Panc1 (cell line): Measurements from ENCODE around the gene WDFY2. TPM values are rescaled to one million over a fixed set of nuclear protein-coding genes. Genes with fewer than 3 reads are reported as not detected.

Source experiments
- ATAC-seq: fragments of 200-7000 bp; cut with Tn5 transposase; 2 replicates; pipeline ENCODE4 v1.9.1; 2020; ENCODE audit warnings: mild to moderate bottlenecking, moderate library complexity
- BruUV-seq: library from RNA; stranded (reverse); fragments of 400-500 nt; replicated peaks from 2 replicates; lab custom pipeline; 2021; lab: Mats Ljungman, UMichigan
- CTCF ChIA-PET: fragments of 300-600 bp; sonication (Branson Sonifier 250); formaldehyde crosslinking; loops from one replicate; lab custom pipeline; 2022; ENCODE audit warnings: antibody characterized with exemption; lab: Charles Lee
- POLR2A ChIA-PET: fragments of 300-600 bp; sonication (Branson Sonifier 250); formaldehyde crosslinking; loops from one replicate; lab custom pipeline; 2022; ENCODE audit warnings: antibody characterized with exemption; lab: Charles Lee
- DNase-seq: peaks from one replicate; pipeline ENCODE4 v3.0.0-alpha.2; 2010; ENCODE audit warnings: low read depth, low spot score
- H3K27ac ChIP-seq: 2 replicates; pipeline ENCODE4 v1.5.1; 2011; ENCODE audit warnings: mild to moderate bottlenecking, low read length, inconsistent platforms
- H3K27me3 ChIP-seq: fragments of 200-500 bp; sonication (Bioruptor generic); 2 replicates; pipeline ENCODE4 v1.6.0; 2014; ENCODE audit warnings: low read length, inconsistent platforms; ENCODE audit not compliant: control insufficient read depth, insufficient read depth
- H3K36me3 ChIP-seq: fragments of 200-500 bp; sonication (Bioruptor generic); 2 replicates; pipeline ENCODE4 v1.5.1; 2014; ENCODE audit warnings: inconsistent platforms, mild to moderate bottlenecking, low read length, moderate library complexity; ENCODE audit not compliant: control insufficient read depth, insufficient read depth
- H3K4me1 ChIP-seq: 2 replicates; pipeline ENCODE4 v1.5.1; 2011; ENCODE audit warnings: inconsistent platforms, mild to moderate bottlenecking, low read length, moderate library complexity; ENCODE audit not compliant: control insufficient read depth, insufficient read depth
- H3K4me3 ChIP-seq, 2 experiments: 2 replicates each; pipeline ENCODE4 v1.5.1; 2011 to 2012; ENCODE audit warnings: low read depth in 2 of 2, low read length in 2 of 2, mild to moderate bottlenecking in 2 of 2, inconsistent platforms in 1 of 2, moderate library complexity in 1 of 2
- H3K9me3 ChIP-seq: fragments of 200-500 bp; sonication (Bioruptor generic); 2 replicates; pipeline ENCODE4 v1.5.1; 2014; ENCODE audit warnings: low read depth, mild to moderate bottlenecking, inconsistent platforms, low read length, moderate library complexity; ENCODE audit not compliant: control insufficient read depth, insufficient read depth
- CTCF ChIP-seq: fragments of 450-650 bp; IDR thresholded peaks from 2 replicates; pipeline ENCODE4 v1.5.1; 2017; ENCODE audit warnings: mild to moderate bottlenecking
- POLR2AphosphoS5 ChIP-seq: IDR thresholded peaks from 2 replicates; pipeline ENCODE4 v1.6.1; 2012; ENCODE audit warnings: mild to moderate bottlenecking, low read depth, low read length, moderate library complexity
- REST ChIP-seq, 2 experiments: IDR thresholded peaks; 2 replicates each; pipeline ENCODE4 v1.6.1; 2011 to 2012; ENCODE audit warnings: low read depth in 2 of 2, control low read depth in 1 of 2, low read length in 1 of 2, mild to moderate bottlenecking in 1 of 2, moderate library complexity in 1 of 2; ENCODE audit not compliant: insufficient read depth in 1 of 2
- SIN3A ChIP-seq: IDR thresholded peaks from 2 replicates; pipeline ENCODE4 v1.6.1; 2012; ENCODE audit warnings: low read depth, mild to moderate bottlenecking, low read length, moderate library complexity, borderline replicate concordance; ENCODE audit not compliant: insufficient read depth
- TCF7L2 ChIP-seq: IDR thresholded peaks from 2 replicates; pipeline ENCODE4 v1.6.1; 2011; ENCODE audit warnings: mild to moderate bottlenecking, low read depth, low read length, inconsistent platforms
- in situ Hi-C: cut with HindIII; loops from 2 replicates; pipeline ENCODE4 v1.10.0; 2016; ENCODE audit warnings: low sequenced_read_pairs, low pct_unique_long_range_greater_than_20kb
- intact Hi-C: fragments of 100-400 bp; cut with micrococcal nuclease; formaldehyde crosslinking; loops from one replicate; pipeline ENCODE4 v1.10.0; 2022; ENCODE audit not compliant: unreplicated experiment
- total RNA-seq: library from RNA; stranded (reverse); gene quantifications from one replicate; pipeline ENCODE4 v1.2.1, GENCODE V29; 2021; ENCODE audit not compliant: unreplicated experiment

Gene WDFY2
- total RNA-seq, 1 experiment from 2014 or later, result 7.8 TPM

- DNase-seq (no peak), ATAC-seq (no peak)
- Histone ChIP-seq H3K9me3 (no peaks in the 10 kb centered on the region), H3K4me1 (no peaks in the 10 kb centered on the region; the same call in 1 of the 2 replicates), H3K36me3 (no peaks in the 10 kb centered on the region), H3K27me3 (no peaks in the 10 kb centered on the region), H3K27ac (no peak overlapping the region), H3K4me3 (no peak overlapping the region)
- in situ Hi-C loops, result no loop called here
- ChIA-PET POLR2A (interaction anchor here (0.6 kb wide), 1 partner anchor 8 kb away, joined by 3 read pairs; no protein-coding TSS in a partner anchor), CTCF (interaction anchor here (0.5 to 0.7 kb wide), 2 partner anchors 14 to 54 kb away, joined by 7 to 9 read pairs; no protein-coding TSS in a partner anchor)
- intact Hi-C loops, result no loop called here
- BruUV-seq, result no TSS peak
- TF ChIP-seq REST (IDR thresholded peaks at IDR 0.05; ENCODE audit: insufficient read depth in 1 of 2, low read depth in 2 of 2, low read length in 1 of 2) (no peak), TCF7L2 (no peak), SIN3A (no peak), CTCF (no peak), POLR2AphosphoS5 (no peak)
These were observed 113.6 kb downstream of the WDFY2 start for GRCh38 chr13:51697855-51698254.

GRCh38 chr13:51698352-51698751, 114.1 kb downstream of the WDFY2 start:
- DNase-seq (no peak), ATAC-seq (no peak)
- BruUV-seq, result no TSS peak
- TF ChIP-seq REST (IDR thresholded peaks at IDR 0.05; ENCODE audit: insufficient read depth in 1 of 2, low read depth in 2 of 2, low read length in 1 of 2), result no peak
- TF ChIP-seq TCF7L2, result no peak
- intact Hi-C loops (no loop called here), in situ Hi-C loops (no loop called here)
- H3K4me3 ChIP-seq, result no peak overlapping the region
- no peaks in the 10 kb centered on the region; the same call in 1 of the 2 replicates for H3K4me1 ChIP-seq
- CTCF ChIA-PET, result interaction anchor here (0.5 kb wide), 1 partner anchor 14 kb away, joined by 9 read pairs; no protein-coding TSS in a partner anchor
- no peak overlapping the region for H3K27ac ChIP-seq
- H3K36me3 ChIP-seq, result no peaks in the 10 kb centered on the region
- POLR2A ChIA-PET, result no interaction called here
- no peaks in the 10 kb centered on the region for H3K27me3 ChIP-seq
- no peaks in the 10 kb centered on the region for H3K9me3 ChIP-seq
